Neural cell (in vitro differentiated cells): Measurements from ENCODE around the gene DFFA. TPM values are rescaled to one million over a fixed set of nuclear protein-coding genes. Genes with fewer than 3 reads are reported as not detected.

Experiments used
- H2AFZ ChIP-seq: fragments of 200-600, 300-800 bp; sonication (generic), shearing (Covaris generic); 2 replicates; pipeline ENCODE4 v1.6.0; 2014; ENCODE audit warnings: low read depth, mild to moderate bottlenecking, antibody characterized with exemption, low read length, moderate library complexity
- H3F3A ChIP-seq: fragments of 200-600 bp; shearing (Covaris generic); 2 replicates; pipeline ENCODE4 v1.6.1; 2016; ENCODE audit warnings: mild to moderate bottlenecking, moderate library complexity, mixed read lengths, antibody characterized with exemption, low read length; ENCODE audit not compliant: insufficient read depth, poor library complexity, severe bottlenecking
- H3K27ac ChIP-seq: fragments of 200-600, 300-800 bp; sonication (generic), shearing (Covaris generic); 2 replicates; pipeline ENCODE4 v1.5.1; 2014; ENCODE audit warnings: mild to moderate bottlenecking, low read length, moderate library complexity
- H3K27me3 ChIP-seq: fragments of 300-800, 200-600 bp; sonication (generic), shearing (Covaris generic); 2 replicates; pipeline ENCODE4 v1.6.0; 2014; ENCODE audit warnings: mild to moderate bottlenecking, low read depth, low read length, moderate library complexity; ENCODE audit not compliant: insufficient read depth
- H3K36me3 ChIP-seq: fragments of 300-800, 200-600 bp; sonication (generic), shearing (Covaris generic); 2 replicates; pipeline ENCODE4 v1.5.1; 2014; ENCODE audit warnings: mild to moderate bottlenecking, antibody characterized with exemption, low read length, moderate library complexity; ENCODE audit not compliant: insufficient read depth
- H3K4me2 ChIP-seq: fragments of 300-800, 200-600 bp; sonication (generic), shearing (Covaris generic); 2 replicates; pipeline ENCODE4 v1.6.0; 2014; ENCODE audit warnings: mild to moderate bottlenecking, low read length
- H3K4me3 ChIP-seq: fragments of 300-800, 200-600 bp; sonication (generic), shearing (Covaris generic); 2 replicates; pipeline ENCODE4 v1.5.1; 2014; ENCODE audit warnings: mild to moderate bottlenecking, low read length, moderate library complexity
- H3K79me2 ChIP-seq: fragments of 200-600 bp; shearing (Covaris generic); replicated peaks from 2 replicates; pipeline ENCODE4 v1.6.0; 2014; ENCODE audit warnings: mild to moderate bottlenecking, low read length, moderate library complexity; ENCODE audit not compliant: insufficient read depth
- H3K9ac ChIP-seq: fragments of 300-800, 200-600 bp; sonication (generic), shearing (Covaris generic); 2 replicates; pipeline ENCODE4 v1.6.1; 2016; ENCODE audit warnings: mild to moderate bottlenecking, low read length, mixed read lengths
- H3K9me2 ChIP-seq: fragments of 200-600 bp; shearing (Covaris generic); 2 replicates; pipeline ENCODE4 v1.6.1; 2016; ENCODE audit warnings: mild to moderate bottlenecking, low read length, mixed read lengths; ENCODE audit not compliant: insufficient read depth
- H3K9me3 ChIP-seq: fragments of 200-600, 300-800 bp; sonication (generic), shearing (Covaris generic); 2 replicates; pipeline ENCODE4 v1.6.1; 2016; ENCODE audit warnings: mild to moderate bottlenecking, mixed run types, low read length, moderate library complexity, mixed read lengths
- H4K20me1 ChIP-seq: fragments of 200-600 bp; shearing (Covaris generic); 2 replicates; pipeline ENCODE4 v1.6.1; 2016; ENCODE audit warnings: mild to moderate bottlenecking, mixed run types; ENCODE audit not compliant: insufficient read depth
- EP300 ChIP-seq: fragments of 450-650 bp; conservative IDR thresholded peaks from 2 replicates; pipeline ENCODE4 v1.6.1; 2014; ENCODE audit warnings: antibody characterized with exemption, mild to moderate bottlenecking, moderate library complexity; ENCODE audit not compliant: poor library complexity, severe bottlenecking
- EZH2 ChIP-seq: fragments of 200-600, 300-800 bp; shearing (Covaris generic), sonication (generic); IDR thresholded peaks from 2 replicates; pipeline ENCODE4 v1.6.1; 2014; ENCODE audit warnings: antibody characterized with exemption, low read length, borderline replicate concordance, mild to moderate bottlenecking; ENCODE audit not compliant: insufficient read depth, poor library complexity, severe bottlenecking
- MXI1 ChIP-seq: fragments of 450-650 bp; conservative IDR thresholded peaks from 2 replicates; pipeline ENCODE4 v1.6.1; 2014; ENCODE audit warnings: antibody characterized with exemption, mild to moderate bottlenecking; ENCODE audit not compliant: poor library complexity, severe bottlenecking
- POLR2AphosphoS5 ChIP-seq: IDR thresholded peaks from 2 replicates; pipeline ENCODE4 v1.6.1; 2012
- RAD21 ChIP-seq: fragments of 450-650 bp; conservative IDR thresholded peaks from 2 replicates; pipeline ENCODE4 v1.6.1; 2014; ENCODE audit warnings: antibody characterized with exemption, mild to moderate bottlenecking, moderate library complexity
- SMC3 ChIP-seq: fragments of 450-650 bp; conservative IDR thresholded peaks from 2 replicates; pipeline ENCODE4 v1.6.1; 2014; ENCODE audit warnings: antibody characterized with exemption, mild to moderate bottlenecking, moderate library complexity; ENCODE audit not compliant: poor library complexity
- TAF1 ChIP-seq: IDR thresholded peaks from 2 replicates; pipeline ENCODE4 v1.6.1; 2012; ENCODE audit warnings: low read depth
- polyA plus RNA-seq: library from polyadenylated mRNA; depleted of rRNA; stranded (reverse); fragments of >200 nt; gene quantifications from 2 replicates; pipeline ENCODE4 v1.2.3, GENCODE V29; 2014
- TF ChIP-seq, protein P1 (sequence below): fragments of 450-650 bp; IDR thresholded peaks from 2 replicates; pipeline ENCODE4 v1.5.1; 2014; ENCODE audit warnings: antibody characterized with exemption, mild to moderate bottlenecking, moderate library complexity; ENCODE audit not compliant: poor library complexity, severe bottlenecking

The DFFA gene
- polyA plus RNA-seq, 1 donor from 2014 or later, result 32.7 TPM

DNA sequence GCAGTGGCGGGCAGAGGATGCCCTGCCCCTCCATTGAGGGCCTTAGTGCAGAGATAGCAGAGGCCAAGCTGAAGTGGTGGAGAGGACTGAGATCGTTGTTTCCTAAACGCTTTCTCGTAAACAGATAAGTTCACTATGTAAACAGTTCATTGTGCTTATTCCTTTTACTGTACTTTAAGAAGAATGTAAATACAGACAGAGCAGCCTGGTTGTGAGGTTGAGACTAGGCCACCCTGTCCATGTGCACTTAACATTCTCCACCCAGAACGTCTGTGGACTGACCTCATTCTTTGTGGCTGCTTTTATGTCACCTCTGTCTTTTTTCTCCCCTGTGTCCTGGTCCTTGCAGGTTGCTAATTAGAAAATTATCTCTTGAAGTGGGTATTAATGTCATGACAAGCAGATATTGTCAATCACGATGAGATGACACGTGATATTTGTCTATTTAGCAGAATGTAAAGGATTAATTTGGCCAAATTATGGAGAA, 33.6 kb downstream of the DFFA start:
- Histone ChIP-seq H3K79me2 (no peaks in the 10 kb centered on the region), H2AFZ (no peak overlapping the region), H3K9me3 (no peaks in the 10 kb centered on the region), H3F3A (no peaks in the 10 kb centered on the region), H3K27me3 (no peaks in the 10 kb centered on the region), H3K9me2 (no peaks in the 10 kb centered on the region), H3K4me3 (no peak overlapping the region), H4K20me1 (no peaks in the 10 kb centered on the region), H3K27ac (no peak overlapping the region), H3K36me3 (no peaks in the 10 kb centered on the region), H3K4me2 (no peak overlapping the region), H3K9ac (no peak overlapping the region)
- TF ChIP-seq, protein P1, sequence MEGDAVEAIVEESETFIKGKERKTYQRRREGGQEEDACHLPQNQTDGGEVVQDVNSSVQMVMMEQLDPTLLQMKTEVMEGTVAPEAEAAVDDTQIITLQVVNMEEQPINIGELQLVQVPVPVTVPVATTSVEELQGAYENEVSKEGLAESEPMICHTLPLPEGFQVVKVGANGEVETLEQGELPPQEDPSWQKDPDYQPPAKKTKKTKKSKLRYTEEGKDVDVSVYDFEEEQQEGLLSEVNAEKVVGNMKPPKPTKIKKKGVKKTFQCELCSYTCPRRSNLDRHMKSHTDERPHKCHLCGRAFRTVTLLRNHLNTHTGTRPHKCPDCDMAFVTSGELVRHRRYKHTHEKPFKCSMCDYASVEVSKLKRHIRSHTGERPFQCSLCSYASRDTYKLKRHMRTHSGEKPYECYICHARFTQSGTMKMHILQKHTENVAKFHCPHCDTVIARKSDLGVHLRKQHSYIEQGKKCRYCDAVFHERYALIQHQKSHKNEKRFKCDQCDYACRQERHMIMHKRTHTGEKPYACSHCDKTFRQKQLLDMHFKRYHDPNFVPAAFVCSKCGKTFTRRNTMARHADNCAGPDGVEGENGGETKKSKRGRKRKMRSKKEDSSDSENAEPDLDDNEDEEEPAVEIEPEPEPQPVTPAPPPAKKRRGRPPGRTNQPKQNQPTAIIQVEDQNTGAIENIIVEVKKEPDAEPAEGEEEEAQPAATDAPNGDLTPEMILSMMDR, result no peak
- TF ChIP-seq TAF1 (no peak), POLR2AphosphoS5 (no peak), RAD21 (no peak), EP300 (no peak), MXI1 (no peak)

DNA sequence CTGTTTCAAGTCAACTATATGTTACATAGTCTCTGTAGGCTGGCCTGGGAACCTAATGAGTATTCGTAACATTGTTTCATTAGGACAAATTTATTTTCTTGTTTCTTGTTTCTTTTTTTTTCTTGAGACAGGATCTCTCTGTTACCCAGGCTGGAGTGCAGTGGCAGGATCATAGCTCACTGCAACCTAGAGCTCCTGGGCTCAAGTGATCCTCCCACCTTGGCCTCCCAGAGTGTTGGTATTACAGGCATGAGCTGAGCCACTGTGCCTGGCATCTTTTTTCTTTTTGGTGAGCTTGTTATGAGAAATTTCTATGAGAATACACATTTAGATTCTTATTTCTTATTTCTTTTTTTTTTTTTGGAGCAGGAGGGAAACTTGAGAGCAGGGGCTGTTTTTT, 35.3 kb downstream of the DFFA start:
- no peaks in the 10 kb centered on the region for H3K9me2 ChIP-seq
- H3K4me3 ChIP-seq, result no peak overlapping the region
- no peak overlapping the region for H3K4me2 ChIP-seq
- H4K20me1 ChIP-seq, result no peaks in the 10 kb centered on the region
- H2AFZ ChIP-seq, result no peak overlapping the region
- no peaks in the 10 kb centered on the region for H3K27me3 ChIP-seq
- H3K9ac ChIP-seq, result no peak overlapping the region
- H3K79me2 ChIP-seq, result no peaks in the 10 kb centered on the region
- no peaks in the 10 kb centered on the region for H3K36me3 ChIP-seq
- H3F3A ChIP-seq, result no peaks in the 10 kb centered on the region
- no peaks in the 10 kb centered on the region for H3K9me3 ChIP-seq
- no peak overlapping the region for H3K27ac ChIP-seq
- TF ChIP-seq RAD21 (no peak), SMC3 (no peak), EZH2 (no peak), POLR2AphosphoS5 (no peak), EP300 (no peak)

DNA sequence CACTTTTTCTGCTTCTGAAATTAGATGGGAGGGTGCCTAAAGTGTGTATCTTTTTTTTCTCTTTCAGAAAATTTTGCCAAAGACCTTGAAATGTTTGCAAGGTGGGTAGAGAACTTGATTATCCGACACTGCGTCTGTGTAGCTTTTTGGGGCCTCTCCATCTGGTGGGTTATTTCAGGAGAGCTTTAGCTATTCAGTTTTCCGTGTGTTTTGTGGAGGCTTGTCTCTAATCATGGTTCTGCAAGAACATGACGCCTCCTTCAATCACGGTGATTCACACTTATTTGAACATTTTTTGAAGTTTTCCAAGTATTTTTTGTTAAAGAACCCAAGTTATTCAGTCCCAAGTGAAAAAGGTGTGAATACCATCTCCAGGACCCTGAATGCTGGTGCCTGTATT, 37.7 kb downstream of the DFFA start:
- Histone ChIP-seq H3K79me2 (peaks cover 5% of the 10 kb centered on the region), H3K9me3 (no peaks in the 10 kb centered on the region), H2AFZ (no peak overlapping the region), H3K4me3 (no peak overlapping the region), H4K20me1 (no peaks in the 10 kb centered on the region), H3K9me2 (no peaks in the 10 kb centered on the region), H3K9ac (no peak overlapping the region), H3F3A (no peaks in the 10 kb centered on the region), H3K27ac (no peak overlapping the region), H3K4me2 (no peak overlapping the region), H3K36me3 (no peaks in the 10 kb centered on the region), H3K27me3 (no peaks in the 10 kb centered on the region)
- TF ChIP-seq, protein P1, result no peak
- TF ChIP-seq MXI1 (no peak), SMC3 (no peak), POLR2AphosphoS5 (no peak), RAD21 (no peak), TAF1 (no peak)
